ENCODE results near the gene RAPGEF4.

DNA sequence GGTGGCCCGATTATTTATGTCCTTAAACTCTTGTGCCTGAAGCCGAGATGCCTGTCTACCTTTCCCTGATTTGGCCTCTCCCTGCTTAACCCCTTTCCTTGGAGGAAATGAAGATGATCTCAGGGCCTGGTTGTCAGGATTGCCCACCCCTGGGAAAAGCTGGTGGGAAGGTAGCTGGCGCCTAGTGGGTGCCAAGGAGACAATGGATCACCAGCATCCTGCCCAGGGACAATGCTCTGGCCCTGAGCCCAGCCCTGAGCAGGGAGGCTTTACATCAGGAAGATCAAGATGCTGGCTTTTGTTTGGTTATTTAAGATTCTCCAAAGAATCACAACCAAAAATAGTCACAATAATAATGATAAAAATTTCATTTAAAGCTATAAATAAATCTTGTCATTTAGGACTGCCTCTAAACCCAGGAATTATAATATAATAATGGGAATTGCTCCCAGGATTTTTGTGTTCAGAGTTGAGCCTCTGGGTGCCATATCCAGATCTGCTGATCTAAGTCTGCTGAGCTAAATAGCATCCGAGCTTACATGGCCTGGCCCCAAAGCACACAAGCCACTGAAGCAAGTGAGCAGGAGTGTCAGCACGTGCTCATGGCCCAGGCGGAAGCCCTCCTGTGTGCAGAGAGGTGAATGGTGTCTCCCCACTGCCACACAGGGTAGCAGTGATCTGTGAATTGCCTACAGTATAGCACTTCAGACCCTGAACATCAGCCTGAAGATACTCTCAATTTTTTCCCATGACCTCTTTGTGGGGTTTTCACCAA lies 282.2 kb downstream of the RAPGEF4 start:
- TF ChIP-seq, protein P1, sequence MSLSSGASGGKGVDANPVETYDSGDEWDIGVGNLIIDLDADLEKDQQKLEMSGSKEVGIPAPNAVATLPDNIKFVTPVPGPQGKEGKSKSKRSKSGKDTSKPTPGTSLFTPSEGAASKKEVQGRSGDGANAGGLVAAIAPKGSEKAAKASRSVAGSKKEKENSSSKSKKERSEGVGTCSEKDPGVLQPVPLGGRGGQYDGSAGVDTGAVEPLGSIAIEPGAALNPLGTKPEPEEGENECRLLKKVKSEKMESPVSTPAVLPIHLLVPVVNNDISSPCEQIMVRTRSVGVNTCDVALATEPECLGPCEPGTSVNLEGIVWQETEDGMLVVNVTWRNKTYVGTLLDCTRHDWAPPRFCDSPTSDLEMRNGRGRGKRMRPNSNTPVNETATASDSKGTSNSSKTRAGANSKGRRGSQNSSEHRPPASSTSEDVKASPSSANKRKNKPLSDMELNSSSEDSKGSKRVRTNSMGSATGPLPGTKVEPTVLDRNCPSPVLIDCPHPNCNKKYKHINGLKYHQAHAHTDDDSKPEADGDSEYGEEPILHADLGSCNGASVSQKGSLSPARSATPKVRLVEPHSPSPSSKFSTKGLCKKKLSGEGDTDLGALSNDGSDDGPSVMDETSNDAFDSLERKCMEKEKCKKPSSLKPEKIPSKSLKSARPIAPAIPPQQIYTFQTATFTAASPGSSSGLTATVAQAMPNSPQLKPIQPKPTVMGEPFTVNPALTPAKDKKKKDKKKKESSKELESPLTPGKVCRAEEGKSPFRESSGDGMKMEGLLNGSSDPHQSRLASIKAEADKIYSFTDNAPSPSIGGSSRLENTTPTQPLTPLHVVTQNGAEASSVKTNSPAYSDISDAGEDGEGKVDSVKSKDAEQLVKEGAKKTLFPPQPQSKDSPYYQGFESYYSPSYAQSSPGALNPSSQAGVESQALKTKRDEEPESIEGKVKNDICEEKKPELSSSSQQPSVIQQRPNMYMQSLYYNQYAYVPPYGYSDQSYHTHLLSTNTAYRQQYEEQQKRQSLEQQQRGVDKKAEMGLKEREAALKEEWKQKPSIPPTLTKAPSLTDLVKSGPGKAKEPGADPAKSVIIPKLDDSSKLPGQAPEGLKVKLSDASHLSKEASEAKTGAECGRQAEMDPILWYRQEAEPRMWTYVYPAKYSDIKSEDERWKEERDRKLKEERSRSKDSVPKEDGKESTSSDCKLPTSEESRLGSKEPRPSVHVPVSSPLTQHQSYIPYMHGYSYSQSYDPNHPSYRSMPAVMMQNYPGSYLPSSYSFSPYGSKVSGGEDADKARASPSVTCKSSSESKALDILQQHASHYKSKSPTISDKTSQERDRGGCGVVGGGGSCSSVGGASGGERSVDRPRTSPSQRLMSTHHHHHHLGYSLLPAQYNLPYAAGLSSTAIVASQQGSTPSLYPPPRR (CRISPR knock-in tag; IDR thresholded peaks at IDR 0.05; ENCODE audit: borderline replicate concordance), result no peak
- TF ChIP-seq, protein P2, sequence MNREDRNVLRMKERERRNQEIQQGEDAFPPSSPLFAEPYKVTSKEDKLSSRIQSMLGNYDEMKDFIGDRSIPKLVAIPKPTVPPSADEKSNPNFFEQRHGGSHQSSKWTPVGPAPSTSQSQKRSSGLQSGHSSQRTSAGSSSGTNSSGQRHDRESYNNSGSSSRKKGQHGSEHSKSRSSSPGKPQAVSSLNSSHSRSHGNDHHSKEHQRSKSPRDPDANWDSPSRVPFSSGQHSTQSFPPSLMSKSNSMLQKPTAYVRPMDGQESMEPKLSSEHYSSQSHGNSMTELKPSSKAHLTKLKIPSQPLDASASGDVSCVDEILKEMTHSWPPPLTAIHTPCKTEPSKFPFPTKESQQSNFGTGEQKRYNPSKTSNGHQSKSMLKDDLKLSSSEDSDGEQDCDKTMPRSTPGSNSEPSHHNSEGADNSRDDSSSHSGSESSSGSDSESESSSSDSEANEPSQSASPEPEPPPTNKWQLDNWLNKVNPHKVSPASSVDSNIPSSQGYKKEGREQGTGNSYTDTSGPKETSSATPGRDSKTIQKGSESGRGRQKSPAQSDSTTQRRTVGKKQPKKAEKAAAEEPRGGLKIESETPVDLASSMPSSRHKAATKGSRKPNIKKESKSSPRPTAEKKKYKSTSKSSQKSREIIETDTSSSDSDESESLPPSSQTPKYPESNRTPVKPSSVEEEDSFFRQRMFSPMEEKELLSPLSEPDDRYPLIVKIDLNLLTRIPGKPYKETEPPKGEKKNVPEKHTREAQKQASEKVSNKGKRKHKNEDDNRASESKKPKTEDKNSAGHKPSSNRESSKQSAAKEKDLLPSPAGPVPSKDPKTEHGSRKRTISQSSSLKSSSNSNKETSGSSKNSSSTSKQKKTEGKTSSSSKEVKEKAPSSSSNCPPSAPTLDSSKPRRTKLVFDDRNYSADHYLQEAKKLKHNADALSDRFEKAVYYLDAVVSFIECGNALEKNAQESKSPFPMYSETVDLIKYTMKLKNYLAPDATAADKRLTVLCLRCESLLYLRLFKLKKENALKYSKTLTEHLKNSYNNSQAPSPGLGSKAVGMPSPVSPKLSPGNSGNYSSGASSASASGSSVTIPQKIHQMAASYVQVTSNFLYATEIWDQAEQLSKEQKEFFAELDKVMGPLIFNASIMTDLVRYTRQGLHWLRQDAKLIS (CRISPR knock-in tag; IDR thresholded peaks at IDR 0.05), result no peak
- TF ChIP-seq CTCF (IDR thresholded peaks at IDR 0.05 in 2 of 3, conservative IDR thresholded peaks at IDR 0.05 in 1 of 3; ENCODE audit: insufficient read depth in 2 of 3, low read depth in 1 of 3, low read length in 3 of 3) (no peak), TCF7L2 (IDR thresholded peaks at IDR 0.05; ENCODE audit: low read depth, low read length) (no peak), EZH2 (IDR thresholded peaks at IDR 0.05; ENCODE audit: borderline replicate concordance, low read depth, low read length) (no peak), EP300 (IDR thresholded peaks at IDR 0.05; ENCODE audit: low read length) (no peak), ZBTB43 (CRISPR knock-in tag; IDR thresholded peaks at IDR 0.05) (no peak), ARID4B (CRISPR knock-in tag; IDR thresholded peaks at IDR 0.05) (no peak), MED1 (CRISPR knock-in tag; IDR thresholded peaks at IDR 0.05; ENCODE audit: borderline replicate concordance) (no peak), NR3C1 (CRISPR knock-in tag; IDR thresholded peaks at IDR 0.05) (no peak), RFX5 (IDR thresholded peaks at IDR 0.05; ENCODE audit: low read depth, low read length) (no peak), PHF8 (IDR thresholded peaks at IDR 0.05; ENCODE audit: borderline replicate concordance, low read length) (no peak)

Data from K562 (cell line).